NCI-H748 (cell line): ENCODE measurements around the gene CHRD.

Experiments
- DNase-seq: peaks from one replicate; lab custom pipeline; 2025; ENCODE audit not compliant: unreplicated experiment; lab: John Stamatoyannopoulos, UW

CHRD gene

DNA sequence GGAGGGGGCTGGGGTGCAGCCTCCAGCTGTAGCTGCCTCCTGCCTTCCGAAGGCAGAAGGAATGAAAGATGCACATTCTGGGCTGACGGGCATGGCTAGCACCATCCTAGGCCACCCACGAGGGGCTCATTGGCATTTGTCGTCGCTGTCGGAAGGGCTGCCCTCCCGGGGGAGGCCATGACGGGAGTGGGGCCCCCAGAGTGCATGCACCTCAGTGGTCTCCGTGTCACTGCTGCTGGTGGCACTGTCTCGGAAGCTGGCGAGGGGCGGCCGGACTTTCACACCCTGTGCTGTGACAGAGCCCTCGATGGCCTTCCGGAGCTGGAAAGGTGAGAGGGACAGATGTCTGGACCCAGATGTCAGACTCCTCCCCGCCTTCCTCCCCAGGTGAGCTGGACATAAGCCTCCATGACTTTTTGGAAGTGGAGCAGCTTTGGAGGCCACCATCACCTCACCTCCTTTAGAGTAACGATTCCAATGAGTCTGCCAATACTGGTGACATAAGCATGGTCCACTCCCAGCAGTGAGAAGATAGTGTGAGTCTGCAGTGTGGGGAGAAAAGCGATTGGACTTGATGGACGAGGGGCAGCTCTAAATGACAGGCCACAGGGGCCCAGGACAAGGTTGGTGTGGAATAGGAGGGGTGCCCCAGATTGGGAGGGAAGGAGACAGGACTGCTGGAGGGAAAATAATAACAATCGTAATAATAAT lies 33.2 kb upstream of the CHRD start:
- DNase-seq = no peak

DNA sequence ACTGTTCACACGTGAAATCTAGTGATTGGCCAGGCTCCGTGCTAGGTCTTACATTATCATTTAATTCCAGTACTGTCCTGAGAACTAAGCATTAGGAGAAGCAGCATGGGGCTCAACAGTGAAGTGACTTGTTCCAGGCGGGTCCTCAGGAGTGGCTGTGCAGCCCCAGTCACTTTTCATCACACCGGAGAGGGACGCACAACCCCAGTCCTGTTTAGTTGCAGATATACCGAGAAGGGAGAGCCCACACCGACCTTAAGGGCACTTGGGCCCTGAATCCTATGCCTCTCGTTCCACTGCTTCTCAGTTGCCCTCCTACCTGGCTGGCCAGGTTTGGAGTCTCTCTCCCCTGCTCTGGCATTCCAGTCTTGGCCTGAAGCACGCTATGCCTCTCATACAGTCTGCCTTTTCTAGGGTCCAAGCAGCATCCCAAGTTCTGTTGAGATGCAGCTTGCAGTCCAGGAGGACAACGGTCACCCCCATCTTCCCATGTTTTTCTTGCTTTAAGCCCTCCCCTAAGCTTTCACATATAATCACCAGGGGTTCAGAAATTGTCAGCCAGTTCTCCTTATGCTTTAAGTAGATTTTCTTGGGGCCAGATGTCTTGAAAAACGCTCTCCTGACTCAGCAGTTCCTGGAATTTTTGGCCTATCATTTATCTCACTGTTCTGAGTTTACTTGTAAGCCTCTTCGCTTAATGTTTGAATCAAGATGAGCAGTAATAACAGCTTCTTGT lies 32.4 kb upstream of the CHRD start:
- no peak for DNase-seq

DNA sequence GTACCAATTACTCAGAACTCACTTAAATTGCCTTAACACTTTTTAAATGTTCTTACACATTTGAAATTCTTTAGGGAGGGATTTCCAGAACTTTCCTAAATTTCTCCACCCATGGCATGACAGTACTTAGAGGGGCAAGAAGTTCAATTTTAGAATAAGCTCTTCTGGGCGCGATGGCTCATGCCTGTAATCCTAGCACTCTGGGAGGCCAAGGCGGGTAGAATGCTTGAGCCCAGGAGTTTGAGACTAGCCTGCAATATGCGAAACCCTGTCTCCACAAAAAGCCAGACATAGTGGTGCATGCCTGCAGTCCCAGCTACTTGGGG lies 31.8 kb upstream of the CHRD start:
- no peak for DNase-seq

DNA sequence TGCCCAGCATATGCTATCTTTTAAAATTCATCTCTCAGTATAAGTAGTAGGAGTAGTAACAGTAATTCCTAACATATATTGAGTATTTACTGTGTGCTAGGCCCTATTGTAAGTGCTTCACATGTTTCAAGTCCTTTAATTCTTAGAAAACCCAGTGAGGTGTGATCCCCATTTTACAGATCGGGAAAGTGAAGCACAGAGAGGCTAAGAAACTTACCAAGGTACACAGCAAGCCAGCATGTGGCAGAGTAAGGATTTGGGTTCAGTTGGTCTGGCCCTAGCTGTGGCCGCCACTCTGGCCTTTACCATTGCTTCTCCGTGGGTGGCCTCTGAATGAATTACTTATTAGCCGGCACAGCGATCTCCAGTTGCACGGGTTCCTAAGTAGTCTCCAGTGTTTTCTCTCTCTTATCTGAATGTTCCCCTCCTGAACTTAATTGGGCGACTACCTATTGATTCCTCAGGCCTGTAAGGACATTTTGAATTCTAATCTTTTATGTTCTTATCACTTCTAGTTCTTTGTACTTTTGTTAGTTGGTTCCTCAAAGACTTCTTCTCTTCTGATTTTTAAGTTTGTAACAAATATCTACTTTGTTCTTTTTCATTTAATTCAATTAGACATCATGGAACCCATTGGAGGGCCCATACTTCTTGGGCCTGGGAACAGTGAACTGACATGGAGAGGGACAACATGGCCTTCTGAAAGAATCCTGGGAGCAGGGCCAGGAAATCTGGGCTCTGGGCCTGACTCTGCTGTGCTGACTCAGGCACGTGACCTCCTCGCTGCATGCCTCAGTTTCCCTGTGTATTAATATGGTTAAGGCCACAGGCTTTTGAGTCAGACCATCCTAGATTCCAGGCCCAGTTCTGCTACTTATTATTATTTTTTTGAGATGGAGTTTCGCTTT lies 30.0 kb upstream of the CHRD start:
- DNase-seq = no peak

DNA sequence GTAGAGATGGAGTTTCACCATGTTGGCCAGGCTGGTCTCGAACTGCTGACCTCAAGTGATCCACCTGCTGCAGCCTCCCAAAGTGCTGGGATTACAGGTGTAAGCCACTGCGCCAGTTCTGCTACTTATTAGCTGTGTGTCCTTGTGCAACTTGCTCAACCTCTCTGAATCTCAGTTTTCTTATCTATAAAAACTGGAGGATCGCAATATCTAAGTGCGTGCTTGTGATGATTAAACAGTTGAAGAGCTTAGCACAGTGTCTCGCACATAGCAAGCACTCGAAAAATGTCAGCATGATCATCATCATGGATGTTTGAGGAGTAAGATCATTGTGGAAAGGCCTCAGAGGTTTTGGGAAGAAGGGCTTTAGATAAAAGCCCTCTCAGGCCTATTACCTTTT lies 29.2 kb upstream of the CHRD start:
- DNase-seq = no peak

DNA sequence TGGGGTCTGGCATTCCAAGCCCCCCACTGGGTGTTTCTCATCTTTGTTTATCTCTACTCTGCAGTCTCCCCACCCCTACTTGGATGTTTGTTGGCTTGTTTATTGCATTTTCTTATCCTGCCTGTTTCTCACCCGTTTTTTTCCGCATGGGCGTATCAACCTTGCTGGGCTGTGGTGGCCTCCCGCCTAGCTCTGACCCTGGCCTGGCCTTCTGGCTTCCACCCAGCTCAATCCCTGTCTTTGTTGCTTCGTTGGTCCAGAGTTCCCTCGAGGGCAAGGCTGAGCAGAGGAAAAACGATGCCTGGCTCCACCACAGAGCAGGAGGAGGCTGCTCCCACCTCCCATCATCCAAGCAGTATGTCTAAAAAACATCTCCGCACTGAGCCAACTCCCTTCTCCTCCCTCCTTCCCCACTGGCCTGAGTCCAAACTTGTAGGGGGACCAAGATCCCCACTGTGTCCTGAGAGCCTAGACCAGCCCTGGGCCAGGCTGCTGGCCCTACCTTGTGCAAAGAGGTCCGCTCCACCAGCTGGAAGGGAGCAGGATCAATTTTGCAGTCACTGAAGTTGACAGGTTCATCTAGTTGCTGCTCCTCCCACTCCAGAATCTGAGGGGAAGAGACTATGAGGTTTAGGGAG lies 28.2 kb upstream of the CHRD start:
- DNase-seq = no peak

DNA sequence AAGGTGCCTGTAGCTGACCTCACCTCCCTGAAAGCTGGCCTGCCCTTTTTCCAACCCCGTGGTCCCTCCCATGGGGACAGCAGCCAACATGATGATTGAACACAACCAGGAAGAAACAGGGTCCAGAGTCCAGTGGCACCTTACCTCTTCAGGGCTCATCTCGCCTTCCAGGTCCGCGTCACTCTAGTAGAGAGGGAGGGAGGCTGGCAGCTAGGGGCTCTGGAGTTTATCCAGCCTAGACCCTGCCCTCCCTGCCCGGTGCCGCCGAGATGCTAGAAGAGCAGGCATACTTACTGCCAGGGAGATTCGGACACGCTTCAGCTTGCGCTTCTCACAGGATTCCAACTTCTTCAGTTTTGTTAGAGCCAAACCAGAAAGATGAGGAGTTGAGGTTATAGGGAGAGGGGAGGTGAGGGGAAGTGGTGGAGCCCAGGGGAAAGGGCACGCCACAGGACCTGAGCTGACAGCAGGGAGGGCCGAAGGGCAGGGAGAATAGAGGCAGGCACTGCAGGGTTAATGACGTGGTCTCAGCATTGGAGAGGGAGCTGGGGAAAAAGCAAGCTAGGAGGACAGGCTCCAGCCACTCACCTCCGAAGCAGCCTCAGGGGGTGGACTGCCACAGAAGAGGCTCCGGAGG lies 27.6 kb upstream of the CHRD start:
- DNase-seq = no peak

DNA sequence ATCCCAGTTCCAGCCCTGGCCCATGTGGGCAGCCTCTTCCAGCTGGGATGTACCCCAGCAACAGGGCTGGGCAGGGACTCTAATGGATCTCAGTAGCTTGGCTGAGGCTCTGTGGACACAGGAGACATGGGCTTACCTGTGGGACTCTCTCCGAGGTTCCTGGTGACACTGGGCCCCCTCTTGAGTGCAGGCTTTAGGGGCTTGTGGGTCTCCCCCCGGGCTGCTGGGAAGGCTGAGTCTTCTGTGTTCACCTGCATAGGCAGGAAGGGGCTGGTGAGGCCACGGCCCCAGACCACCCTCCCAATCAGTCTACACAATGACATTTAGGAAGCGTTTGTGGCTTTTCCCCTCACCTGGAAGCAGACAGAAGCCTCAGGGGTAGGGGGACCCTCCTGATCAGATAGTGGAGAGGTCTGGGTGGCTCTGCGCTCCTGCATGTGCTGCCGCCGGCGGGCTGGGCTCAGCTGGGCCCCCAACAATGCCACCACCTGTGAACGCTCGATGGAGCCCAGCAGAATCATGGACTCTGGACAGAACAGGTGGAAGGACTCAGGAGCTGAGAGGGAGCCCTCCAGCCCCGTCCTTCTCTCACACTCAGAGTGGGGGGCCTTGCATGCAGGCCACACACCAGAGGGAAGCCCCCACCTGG lies 26.8 kb upstream of the CHRD start:
- DNase-seq = no peak

DNA sequence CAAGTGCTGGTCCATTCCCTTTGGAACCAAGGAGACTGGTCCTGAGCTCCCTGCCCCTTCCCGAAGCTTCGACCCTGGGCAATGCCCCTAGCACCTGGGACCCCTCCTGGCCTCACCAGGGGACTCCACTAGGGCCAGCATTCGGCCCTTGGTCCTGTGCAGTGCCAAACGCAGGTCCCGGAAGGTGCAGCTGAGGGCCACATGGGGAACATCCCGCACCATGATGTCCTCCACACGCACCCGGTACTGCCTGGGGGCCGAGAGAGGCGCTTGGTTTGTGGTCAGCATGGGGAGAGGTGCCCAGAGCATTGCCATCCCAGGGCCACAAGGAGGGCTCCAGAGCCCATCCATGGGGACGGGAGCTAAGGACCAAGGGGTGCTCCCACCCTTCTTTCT lies 26.3 kb upstream of the CHRD start:
- no peak for DNase-seq

DNA sequence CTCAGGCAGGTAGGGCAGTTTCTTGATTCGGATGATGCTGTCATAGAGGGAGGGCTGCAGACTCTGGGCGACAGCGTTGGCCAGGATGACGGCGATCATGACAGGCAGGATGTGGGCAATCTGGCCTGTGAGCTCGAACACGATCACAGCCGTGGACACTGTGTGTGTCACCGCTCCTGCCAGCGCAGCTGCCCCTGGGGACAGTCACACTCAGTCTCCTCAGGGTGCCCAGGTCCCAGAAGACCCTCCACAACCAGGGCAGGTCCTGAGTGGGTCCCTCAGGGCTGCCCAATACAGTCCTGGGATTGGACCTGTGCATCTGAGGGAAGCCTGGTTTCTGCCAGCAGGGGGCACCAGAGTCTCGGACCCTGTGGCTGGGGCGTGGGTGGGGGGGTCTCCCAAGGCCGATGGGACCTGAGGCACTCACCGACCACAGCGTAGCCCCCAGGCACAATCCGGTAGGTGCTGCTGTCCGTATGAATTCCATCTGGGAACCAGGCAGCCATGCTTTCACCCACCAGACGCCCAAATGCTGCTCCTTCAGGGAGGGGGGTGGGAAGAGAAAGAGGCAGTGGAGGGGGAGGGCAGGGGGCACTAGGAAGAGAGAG lies 25.6 kb upstream of the CHRD start:
- peak; percentile 4 for DNase-seq

DNA sequence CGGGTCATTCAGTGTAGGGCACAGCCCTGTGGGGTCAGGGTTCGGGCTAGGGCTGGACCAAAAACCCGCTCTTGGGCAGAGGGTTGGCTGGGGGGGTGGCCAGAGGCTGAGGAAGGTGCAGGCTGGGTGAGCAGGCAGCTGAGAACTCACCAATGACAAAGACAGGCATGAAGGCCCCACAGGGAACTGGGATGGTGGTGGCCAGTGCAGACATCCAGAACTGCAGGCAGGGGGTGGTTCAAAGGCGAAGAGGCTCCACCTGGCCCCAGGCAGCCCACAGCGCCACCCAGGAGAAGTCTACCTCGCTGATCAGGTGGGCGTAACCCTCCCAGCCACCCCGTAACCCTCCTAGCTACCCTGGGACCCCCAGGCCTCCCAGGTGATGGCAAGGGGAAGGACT lies 25.1 kb upstream of the CHRD start:
- DNase-seq = no peak

DNA sequence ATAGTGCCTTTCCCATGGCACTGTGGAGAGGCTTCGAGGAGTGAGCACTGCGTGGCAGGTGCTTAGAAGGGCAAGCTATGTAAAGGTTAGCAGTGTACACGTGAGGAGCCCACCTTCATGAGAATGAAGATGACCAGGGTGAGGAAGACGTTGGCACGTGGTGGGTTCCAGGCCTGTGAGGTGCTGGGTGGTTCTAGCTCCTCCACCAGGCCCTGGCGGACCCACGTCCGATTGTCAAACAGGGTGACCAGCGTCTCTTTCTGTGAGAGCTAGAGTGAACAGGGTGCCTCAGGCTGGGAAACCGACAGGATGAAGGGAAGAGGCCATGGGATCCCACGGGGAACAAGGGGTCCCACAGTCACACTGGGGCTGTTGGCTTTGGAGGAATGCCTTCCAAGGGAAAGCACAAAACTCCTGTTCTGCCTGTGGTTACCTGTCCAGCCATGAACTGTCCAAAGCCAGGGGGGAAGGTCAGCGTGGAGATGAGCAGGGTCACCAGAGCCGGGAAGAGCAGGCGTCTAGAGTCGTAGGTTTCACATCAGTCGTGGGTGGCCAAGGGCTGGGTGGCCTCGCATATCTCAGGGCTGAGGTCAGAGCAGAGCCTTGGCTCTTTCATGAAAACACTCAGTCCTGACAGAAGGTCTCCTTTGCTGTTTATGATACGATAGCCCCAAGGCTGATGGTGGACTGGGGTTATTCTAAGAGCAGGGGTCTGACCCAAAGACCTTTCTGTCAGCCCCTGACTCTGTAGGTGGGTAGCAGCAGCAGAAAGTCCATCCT lies 24.4 kb upstream of the CHRD start:
- no peak for DNase-seq

DNA sequence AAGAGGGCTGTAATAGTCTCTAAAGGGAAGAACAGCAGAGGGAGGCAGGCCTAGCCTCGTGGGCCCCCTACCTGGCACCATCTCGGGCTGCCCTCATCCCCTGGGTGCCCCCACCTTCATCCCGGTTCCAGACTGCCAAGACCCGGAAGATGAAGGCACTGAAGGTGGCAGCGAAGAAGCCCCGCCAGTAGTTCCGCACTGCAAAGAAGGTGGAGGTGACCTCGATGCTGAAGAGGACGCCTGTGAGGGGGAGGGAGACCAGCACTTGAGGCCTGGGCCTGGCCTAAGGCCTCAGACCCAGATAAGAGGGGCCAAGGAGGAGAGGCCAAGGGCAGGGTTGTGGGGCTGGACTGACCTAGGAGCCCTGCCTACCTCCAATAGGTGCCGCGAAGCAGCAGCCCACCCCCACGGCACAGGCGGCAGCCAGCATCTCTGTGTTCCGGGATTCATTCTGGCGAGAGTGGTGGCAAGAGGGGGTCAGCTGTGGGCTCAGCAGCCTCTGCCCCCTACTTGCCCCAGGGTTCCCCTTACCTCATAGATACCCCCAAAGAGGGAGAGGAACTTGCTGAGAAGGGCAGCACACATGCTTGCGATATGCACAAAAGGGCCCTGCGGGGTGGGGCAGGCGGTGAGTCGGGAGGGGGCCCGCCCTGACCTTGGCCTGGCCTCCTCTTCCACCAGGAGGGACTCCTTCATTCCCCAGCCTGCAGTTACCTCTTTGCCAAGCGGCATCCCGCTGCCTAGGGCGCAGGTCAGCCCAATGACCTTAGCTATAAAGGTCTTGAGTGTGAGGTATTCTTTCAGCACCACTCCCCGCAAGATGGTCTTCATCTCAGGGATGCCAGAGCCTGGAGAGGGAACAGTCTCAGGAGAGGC lies 22.4 kb upstream of the CHRD start:
- no peak for DNase-seq

DNA sequence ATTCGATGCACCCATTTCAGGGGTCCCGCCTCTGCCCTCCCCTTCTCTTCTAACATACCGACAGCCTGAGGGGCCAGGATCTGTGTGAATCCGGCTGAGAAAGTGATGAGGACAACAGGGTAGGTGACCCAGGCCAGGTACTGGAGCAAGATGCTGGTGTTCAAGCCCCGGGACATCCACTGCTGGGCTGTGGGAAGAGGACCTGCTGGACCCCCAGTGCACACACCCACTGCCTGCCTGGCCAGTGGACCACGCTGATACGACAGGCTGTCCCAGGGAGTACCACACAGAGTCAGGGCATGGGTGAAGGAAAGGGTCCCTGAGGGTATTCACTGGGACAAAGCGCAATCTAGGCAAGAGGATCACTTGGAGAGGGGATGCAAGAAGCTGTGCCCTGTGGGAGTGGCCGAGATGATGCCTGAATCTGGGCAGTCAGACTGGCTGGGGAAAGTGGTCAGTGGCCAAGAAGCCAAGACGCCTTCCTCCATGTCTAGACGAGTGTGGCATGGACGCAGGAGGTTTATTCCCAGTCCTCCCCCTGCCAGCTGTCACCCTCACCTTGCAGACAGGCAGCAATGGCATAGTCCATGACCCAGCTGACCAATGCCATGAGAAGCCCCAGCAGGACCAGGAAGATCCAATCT lies 21.6 kb upstream of the CHRD start:
- no peak for DNase-seq

DNA sequence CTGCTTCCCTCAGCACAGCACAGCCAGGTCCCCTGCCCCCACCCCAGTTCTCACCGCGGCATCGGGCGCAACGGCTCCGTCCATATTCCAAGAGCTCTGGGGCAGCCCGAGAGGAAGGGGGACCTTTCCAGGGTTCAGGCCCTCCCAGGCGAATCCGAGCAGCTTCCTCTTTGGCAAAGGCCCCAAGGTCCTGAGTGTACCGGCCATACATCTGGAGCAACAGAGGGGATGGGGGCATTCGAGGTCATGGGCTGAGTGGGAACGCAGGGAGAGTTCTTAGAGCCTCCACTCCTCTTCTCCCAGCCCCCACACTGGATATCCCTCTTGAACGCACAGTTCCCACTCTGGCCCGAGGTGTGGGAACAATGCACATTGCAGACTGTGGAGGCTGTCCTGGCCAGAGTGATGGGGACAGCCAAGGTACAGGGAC lies 20.9 kb upstream of the CHRD start:
- no peak for DNase-seq

DNA sequence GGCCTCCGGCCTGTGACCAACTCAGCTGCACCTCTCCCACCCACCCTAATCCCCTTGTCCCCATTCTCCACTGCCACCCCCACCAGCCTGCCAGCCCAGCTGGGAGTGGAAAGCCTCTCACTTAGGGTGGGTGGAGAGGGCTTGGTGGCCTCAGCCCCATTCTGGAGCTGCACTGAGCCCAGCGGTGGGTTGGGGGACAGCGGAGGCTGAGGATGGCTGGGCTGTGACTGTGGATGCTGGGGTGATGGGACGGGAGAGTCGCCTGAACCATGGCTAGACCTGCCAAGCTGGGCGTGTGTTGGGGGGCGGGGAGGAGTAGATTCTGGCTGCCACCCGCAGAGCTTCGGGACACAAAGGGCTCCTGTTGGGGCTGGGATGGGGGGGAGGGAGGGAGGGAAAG lies 20.2 kb upstream of the CHRD start:
- DNase-seq = no peak

DNA sequence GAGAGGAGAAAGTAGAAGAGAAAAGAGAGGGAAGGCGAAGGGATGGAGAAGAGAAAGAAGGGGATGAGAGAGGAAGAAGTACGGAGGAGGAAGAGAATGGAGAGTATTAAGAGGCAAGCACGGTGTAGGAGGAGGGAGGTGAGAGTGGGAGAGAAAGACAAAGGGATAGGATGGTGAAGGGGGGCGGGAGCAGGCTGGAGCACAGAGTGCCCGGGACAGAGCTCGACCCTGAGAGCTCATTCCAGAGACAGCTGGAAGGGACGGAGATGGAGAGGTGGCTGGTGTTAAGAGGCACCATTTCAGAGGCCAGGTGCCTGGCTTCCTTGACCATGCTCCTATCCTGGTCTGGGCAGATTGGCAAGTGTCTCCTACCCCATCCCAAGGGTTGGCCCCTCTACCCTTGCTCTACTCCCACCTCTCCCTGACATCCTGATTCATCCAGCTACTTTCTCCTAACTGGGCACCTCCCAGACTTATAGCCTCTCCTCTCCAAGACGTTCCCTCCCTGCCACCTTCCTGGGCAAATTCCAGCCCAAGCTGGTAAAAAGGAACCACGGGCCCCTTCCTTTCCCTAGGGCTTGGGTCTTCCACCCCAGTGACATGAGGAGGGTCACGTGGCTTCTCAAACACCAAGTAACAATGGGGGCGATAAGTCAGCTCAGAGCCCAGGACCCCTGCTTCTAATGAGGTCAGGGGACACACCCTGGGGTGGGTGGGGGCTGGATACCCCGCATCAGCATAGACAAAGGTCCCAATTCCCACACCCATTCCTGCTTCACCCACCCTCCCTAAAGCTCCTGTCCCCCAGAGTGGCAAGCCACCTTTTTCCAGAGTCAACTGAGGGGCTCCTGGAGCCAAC lies 19.6 kb upstream of the CHRD start:
- DNase-seq = no peak
